A549 treated with dexamethasone at 1 μM for 4 hours (cell line): ENCODE results near the gene LURAP1L. TPM values are rescaled to one million over a fixed set of nuclear protein-coding genes. Genes with fewer than 3 reads are reported as not detected.

ENCODE experiments used
- total RNA-seq: library from RNA; stranded (reverse); fragments of 200-300 nt; extraction: Qiagen RNA extraction; gene quantifications from 5 replicates; pipeline ENCODE4 v1.2.3, GENCODE V29; 2022

Gene LURAP1L
- total RNA-seq, result 22.6 to 29.2 TPM (median 27.1 TPM) in 5 replicates

DNA sequence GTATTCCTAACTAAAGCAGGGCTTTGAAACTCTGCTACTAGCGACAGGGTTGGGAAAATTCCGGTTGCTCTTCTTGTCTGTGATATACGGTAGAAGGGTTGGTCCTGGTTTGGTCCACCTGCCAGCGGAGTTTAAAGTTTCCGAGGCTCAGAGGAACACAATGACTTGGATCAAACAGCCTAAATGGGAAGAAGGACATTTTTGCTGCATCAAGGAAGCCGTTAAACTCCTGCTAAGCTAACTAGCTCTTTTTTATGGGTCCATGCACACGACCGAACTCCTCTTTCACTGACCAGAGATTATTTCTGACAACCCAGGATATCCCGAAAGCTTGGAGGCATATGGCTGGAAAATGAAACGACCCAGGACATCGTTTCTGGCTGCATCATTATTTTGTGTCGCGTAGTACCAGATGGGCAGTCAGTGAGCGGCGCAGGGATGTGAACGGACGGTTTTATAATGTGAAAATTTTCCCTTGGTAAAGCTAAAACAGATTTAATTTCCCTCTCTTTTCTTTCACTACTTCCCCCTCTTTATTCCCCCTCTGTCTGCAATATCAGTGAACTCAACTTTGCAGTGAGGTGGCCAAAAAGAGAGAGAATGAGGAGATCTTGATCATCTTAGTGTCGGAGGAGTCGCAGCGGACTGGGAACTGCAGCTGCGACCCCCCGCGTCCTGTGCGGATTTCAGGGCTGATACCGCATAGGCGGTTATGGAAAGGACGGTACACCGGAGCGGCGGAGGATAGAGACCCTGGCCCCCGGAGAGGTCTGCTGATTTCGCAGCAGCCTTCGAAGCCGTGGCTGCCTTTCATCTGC lies at the start of gene LURAP1L:
Gene LURAP1L (plus strand): TSS at position 160 of the 818 bp plus-strand sequence. CDS start 696 bp downstream, outside the sequence.

Other genes starting within 250 kb of the LURAP1L start
- gene TYRP1, start 81.6 kb upstream of the LURAP1L start, total RNA-seq, result not detected in 5 replicates